ENCODE results near the gene YY1. TPM values are rescaled to one million over a fixed set of nuclear protein-coding genes. Genes with fewer than 3 reads are reported as not detected.

The YY1 gene
- polyA plus RNA-seq, 1 donor: 72.2 TPM

- DNase-seq: peak; percentile 54
Observed at GRCh38 chr14:100317912-100318808, 79.2 kb downstream of the YY1 start.

GRCh38 chr14:100320157-100320856 lies 81.4 kb downstream of the YY1 start:
- DNase-seq: no peak

- no peak for DNase-seq
Observed at GRCh38 chr14:100321473-100322137, 82.7 kb downstream of the YY1 start.

GRCh38 chr14:100322138-100322957 lies 83.4 kb downstream of the YY1 start:
- DNase-seq: no peak

GRCh38 chr14:100323121-100323941 lies 84.4 kb downstream of the YY1 start, which contains the start of gene SLC25A47:
TSS of gene SLC25A47 (plus strand) at chr14:100323339. CDS start at chr14:100323415, 76 bp downstream.
- no peak for DNase-seq

GRCh38 chr14:100323942-100324307 lies 85.0 kb downstream of the YY1 start:
- DNase-seq: no peak

GRCh38 chr14:100325231-100325632 lies 86.3 kb downstream of the YY1 start:
- no peak for DNase-seq

- no peak for DNase-seq
Observed at GRCh38 chr14:100325958-100326357, 87.0 kb downstream of the YY1 start.

- DNase-seq: no peak
Observed at GRCh38 chr14:100327128-100327527, 88.2 kb downstream of the YY1 start.

- DNase-seq: no peak
Observed at GRCh38 chr14:100328495-100329163, 89.7 kb downstream of the YY1 start.

- DNase-seq: no peak
Observed at GRCh38 chr14:100329233-100330006, 90.5 kb downstream of the YY1 start.

GRCh38 chr14:100330007-100330344 lies 91.0 kb downstream of the YY1 start:
- DNase-seq: no peak

GRCh38 chr14:100330388-100330931 lies 91.5 kb downstream of the YY1 start:
- no peak for DNase-seq

GRCh38 chr14:100332071-100332639 lies 93.2 kb downstream of the YY1 start:
- no peak for DNase-seq

Other genes with a start within 250 kb of the YY1 start
- gene EVL, start 173.7 kb upstream of the YY1 start, polyA plus RNA-seq (ENCODE audit: insufficient read length): 67.6 TPM
- gene DEGS2, start 79.5 kb upstream of the YY1 start, polyA plus RNA-seq (ENCODE audit: insufficient read length): 0.63 TPM
- gene SLC25A29, start 67.3 kb downstream of the YY1 start, polyA plus RNA-seq (ENCODE audit: insufficient read length): 45.0 TPM
- not detected for gene SLC25A47, start 84.2 kb downstream of the YY1 start, polyA plus RNA-seq (ENCODE audit: insufficient read length)
- gene WDR25, start 137.3 kb downstream of the YY1 start, polyA plus RNA-seq (ENCODE audit: insufficient read length): 7.9 TPM

All from hindlimb muscle (tissue), 1 donor.